ENCODE measurements around the gene TGFBRAP1.

The TGFBRAP1 gene

GRCh38 chr2:105309147-105309545, 20.4 kb downstream of the TGFBRAP1 start:
- no peak for DNase-seq (ENCODE audit: low read depth)

DNA sequence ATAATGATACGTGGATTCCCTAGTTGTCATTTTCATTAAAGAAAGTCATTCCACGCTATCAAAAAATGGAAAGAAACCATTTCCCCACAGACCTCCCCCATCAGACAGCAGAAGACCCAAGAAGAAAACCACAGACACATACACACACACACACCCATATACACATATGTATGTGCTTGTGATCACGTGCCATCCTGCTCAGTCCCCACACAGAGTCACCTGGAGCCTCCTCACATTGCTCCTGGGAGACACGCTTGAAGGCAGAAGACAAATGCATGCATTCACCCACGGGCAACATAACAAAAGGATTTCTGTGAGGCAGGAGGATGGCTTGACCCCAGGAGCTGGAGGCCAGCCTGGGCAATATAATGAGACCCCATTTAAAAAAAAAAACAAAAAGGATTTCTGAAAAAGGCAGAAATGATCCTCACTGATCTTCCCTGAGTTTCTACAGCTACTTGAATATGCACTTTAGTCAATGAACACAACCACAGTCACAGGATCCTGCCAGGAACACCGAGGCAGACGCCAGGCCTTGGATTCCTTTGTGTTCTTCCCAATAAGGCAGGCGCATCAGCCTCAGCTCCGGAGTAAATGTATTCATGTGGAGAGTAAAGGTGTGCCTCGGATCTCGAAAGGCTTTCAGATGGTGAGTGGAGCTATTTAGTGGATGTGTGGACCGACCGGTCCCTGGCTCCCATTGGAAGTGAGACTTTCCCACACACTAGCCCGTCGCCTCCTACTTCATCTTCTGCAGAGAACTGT, 21.0 kb downstream of the TGFBRAP1 start:
- no peak for DNase-seq (ENCODE audit: low read depth)

DNA sequence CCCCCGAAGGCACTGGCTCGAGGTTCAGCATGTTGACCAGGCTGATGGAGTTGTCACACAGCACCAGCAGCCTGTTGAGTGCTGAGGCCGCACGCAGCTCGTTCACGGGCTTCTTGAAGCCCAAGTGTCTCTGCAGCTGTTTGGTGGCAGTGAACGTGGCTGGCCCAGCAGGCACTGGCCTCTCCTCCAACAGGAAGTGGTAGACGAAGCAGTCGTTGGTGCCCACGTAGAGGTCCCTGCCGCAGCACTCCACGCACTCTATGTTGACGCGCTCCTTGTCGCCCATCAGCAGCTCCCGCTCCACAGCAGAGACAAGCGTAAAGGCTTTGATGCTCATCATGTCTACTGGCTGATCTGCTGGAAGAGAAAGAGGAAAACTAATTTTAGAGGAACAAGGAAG, 21.6 kb downstream of the TGFBRAP1 start:
- DNase-seq (ENCODE audit: low read depth) = no peak

DNA sequence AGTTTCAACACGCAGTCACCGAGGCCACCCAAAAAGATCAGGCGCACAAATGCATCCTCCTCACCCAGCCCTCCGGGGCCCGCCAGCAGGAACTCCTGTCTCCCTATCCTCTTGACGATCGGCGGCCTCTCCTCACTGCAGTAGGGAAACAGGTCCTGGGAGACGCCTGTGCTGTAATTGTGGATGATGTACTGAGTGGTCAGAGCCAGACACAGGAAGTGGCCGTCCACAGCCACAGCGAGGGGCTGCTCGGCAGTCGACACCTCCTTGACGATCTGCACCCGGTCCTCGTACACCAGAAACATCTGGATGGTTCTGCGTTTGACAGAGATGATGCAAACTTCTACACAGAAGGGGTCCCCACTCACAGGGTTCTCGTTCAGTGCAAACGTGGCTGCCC, 22.0 kb downstream of the TGFBRAP1 start:
- DNase-seq (ENCODE audit: low read depth) = no peak

- DNase-seq (ENCODE audit: low read depth) = no peak
Measured at GRCh38 chr2:105307146-105307545, 22.4 kb downstream of the TGFBRAP1 start.

DNA sequence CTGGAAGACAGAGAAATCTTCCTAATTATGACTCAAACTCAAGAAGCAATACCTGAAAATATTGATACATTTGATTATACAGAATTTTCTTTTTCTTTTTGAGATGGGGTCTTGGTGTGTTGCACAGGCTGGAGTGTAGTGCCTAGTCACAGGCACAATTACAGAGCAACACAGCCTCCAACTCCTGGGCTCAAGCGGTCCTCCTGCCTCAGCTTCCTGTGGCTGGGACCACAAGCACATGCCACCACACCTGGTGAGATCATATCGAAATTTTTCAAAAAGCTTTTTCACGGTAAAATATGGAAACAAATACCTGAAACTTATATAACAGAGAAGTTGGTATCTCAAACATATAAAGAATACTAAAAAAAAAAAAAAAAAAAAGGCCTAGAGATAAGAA, 27.9 kb downstream of the TGFBRAP1 start:
- no peak for DNase-seq (ENCODE audit: low read depth)

DNA sequence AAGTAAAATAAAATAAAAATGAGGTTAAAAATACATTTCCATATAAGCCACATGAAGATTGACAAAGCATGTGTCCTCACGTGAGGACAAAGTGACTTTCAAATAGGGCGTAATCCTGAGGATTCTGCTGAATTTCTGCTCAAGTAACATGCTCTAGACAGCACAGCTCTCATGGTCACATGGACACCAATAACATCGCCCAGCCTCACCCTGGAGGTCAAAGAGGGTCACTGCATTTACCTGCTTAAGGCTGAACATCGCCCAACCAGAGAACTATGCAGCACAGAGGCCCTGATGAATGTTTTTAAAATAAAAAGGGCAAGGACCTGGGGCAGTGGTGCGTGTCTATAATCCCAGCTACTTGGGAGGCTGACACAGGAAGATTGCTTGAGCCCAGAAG, 30.2 kb downstream of the TGFBRAP1 start:
- no peak for DNase-seq (ENCODE audit: low read depth)

DNA sequence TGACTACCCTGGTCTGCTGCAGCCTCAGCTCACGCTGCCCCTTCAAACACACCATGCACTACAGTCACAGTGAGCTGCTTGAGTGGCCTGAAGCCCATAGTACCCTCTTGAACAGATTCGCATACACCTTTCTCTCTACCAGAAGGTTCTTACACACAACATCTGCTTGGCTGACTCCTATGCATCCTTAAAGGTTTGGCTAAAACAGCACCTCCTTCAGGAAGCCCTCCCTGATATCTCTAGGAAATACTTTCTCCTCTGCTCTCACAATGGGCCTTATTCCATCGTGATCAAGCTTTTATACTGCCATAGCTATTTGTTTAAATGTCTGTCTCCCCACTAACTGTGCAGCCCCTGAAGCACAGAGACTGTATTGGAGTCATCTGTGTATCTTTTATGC, 31.5 kb downstream of the TGFBRAP1 start:
- DNase-seq (ENCODE audit: low read depth) = no peak

DNA sequence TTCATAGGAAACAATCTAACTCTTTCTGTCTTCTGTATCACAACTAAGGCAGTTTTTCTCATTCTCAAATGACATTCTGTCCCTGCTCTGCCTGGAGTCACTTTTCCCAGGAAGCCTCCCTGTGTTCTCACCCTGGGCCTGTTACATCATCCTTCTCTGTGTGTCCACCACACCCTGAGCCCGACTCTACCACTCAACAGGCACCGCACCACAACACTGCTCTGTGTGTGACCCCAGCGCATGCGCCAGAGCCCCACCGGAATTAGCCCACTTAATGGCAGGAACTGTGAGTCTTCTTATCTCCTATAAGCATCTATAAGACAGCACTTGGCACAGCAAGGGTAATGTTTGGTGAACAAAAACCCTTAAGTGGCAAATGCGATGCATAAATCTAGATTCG, 32.3 kb downstream of the TGFBRAP1 start:
- DNase-seq (ENCODE audit: low read depth) = no peak

DNA sequence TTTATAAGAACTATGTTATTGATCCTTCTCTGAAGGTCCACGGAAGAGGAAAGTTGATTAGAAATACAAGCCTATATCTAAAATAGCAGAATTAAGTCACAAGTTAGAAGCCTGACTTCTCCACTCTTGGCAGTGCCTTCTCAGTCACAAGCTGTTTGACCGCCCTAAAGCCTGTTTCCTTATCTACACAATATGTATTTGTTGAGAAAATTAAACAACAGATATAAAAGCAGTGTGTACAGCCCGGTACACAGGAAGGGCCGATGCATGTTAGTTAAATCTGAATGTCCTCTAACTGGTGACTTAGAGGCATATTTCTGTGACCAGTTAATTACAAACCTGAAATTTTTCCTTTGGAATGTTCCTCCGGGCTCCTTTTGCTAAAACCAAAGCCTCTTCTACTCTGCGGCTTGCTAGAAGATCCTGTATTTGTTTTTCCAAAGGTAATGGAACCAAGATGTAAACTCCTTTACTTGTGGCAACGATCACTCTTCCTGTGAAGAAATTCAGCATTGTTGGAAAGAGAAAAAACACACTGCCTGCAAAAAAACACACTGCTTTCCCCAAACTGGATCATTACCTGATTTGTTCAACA, 33.4 kb downstream of the TGFBRAP1 start:
- DNase-seq (ENCODE audit: low read depth) = no peak

DNA sequence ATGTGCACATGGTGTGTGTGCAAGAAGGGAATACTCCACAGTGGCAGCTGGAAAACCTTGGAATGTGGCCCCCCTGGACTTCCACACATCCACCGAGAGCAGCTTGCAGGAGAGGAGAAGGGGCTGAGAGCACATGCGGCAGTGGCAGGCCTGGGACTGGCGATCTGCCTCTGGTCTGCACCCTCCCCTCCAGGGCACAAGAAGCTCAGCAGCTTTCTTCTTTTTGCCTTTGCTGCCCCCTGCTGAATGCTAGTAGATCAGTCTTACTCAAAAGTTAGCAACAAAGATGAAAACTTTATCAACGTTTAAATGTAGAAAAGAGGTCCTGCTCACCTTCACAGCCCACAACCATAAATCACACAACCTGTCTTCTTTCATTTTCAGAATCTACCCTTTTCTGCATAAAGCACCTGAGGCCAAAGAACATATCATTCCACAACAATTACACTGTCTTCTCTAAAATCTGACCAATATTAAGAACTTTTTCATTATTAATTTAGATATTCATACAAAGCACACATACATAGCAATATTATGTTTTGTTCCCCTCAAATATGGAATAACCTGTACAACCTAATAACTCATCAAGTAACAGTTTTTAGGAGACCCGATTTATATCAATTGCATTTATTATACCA, 34.6 kb downstream of the TGFBRAP1 start:
- DNase-seq (ENCODE audit: low read depth) = no peak

DNA sequence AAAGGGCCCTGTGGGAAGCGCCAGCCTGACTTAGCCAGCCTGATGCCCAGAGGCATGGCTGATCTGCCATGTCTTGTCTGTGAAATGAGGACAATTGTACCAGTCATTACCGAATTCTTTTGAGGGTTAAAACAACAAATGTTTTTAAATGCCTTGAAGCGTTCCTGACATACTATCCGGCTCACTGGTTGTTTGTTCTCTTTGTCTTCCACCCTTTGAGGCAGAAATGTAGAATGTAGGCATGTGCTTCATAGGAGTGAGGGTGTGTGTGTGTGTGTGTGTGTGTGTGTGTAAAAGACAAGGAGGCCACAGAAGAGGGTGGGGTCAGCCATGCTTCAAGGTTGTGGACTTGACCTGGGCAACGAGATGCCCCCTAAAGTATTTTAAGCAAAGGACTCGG, 35.5 kb downstream of the TGFBRAP1 start:
- DNase-seq (ENCODE audit: low read depth) = no peak

DNA sequence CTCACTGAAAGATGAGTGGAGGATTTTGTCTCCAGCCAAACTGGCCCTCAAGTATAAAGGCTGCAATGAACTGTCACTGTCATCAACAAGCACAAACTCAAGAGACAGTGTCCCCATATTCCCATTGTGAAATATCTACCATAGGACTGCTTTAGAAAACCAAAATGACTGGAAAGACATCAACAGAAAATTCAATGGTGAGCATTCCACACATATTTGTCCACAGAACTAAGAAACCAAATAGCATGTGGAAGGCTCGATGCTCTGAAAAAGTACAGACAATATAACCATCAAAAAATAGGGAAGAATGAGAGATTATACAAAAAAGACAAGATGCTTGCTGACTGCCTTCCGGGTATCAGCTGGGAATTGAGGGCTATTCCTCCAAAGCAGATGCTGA, 37.6 kb downstream of the TGFBRAP1 start:
- no peak for DNase-seq (ENCODE audit: low read depth)

DNA sequence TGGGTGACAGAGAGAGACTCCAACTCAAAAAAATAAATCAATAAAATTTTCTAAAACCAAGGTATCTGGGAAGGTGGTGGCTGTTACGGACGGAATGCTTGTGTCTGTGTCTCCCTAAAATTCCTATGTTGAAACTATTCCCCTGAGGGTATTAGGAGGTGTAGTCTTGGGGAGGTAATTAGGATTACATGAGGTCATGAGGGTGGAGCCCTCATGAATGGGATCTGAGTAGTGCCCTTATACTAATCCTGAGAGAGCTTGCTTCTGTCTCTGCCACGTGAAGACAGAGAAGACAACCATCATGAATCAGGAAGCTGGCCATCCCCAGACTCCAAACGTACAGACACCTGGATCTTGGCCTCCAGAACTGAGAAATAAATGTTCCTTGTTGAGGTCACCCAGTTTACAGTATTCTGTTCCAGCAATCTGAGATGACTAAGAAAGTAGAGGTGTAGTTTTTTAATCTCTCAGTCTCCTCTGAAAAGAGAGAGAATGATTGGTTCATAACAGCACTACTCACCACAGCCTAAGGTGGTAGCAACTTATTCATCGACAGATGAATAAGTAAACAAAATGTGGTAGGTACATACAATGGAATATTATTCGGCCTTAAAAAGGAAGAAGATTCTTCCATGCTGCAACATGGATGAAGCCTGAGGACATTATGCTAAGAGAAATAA, 38.4 kb downstream of the TGFBRAP1 start:
- no peak for DNase-seq (ENCODE audit: low read depth)

- DNase-seq (ENCODE audit: low read depth) = no peak
Measured at GRCh38 chr2:105288133-105288532, 41.4 kb downstream of the TGFBRAP1 start.

DNA sequence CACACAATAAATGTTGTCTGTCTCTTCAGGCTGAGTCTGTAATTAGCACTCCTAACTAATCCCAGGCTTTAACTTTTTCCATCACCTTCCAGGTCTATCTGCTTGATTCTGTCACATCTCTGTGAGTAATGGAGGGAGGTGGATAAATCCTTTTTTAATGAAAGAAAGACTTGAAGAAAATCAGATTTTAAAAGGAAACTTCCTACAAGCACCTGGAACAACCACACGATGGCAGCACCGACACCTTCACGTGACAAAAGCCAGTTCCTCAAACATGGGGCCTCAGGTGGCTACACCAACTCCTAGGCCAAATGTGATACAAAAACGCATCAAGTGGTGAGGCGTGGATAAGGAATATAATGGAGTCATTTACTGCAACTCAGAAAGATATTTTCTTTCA, 41.8 kb downstream of the TGFBRAP1 start:
- no peak for DNase-seq (ENCODE audit: low read depth)

GRCh38 chr2:105283532-105283931, 46.0 kb downstream of the TGFBRAP1 start:
- DNase-seq (ENCODE audit: low read depth) = no peak

GRCh38 chr2:105280281-105280680, 49.3 kb downstream of the TGFBRAP1 start:
- DNase-seq (ENCODE audit: low read depth) = no peak

- DNase-seq (ENCODE audit: low read depth) = no peak
Measured at GRCh38 chr2:105279126-105279525, 50.4 kb downstream of the TGFBRAP1 start.

- DNase-seq (ENCODE audit: low read depth) = no peak
Measured at GRCh38 chr2:105278654-105279053, 50.9 kb downstream of the TGFBRAP1 start.

- no peak for DNase-seq (ENCODE audit: low read depth)
Measured at GRCh38 chr2:105274046-105274445, 55.5 kb downstream of the TGFBRAP1 start.

- DNase-seq (ENCODE audit: low read depth) = no peak
Measured at GRCh38 chr2:105272176-105272575, 57.4 kb downstream of the TGFBRAP1 start.

All from stimulated activated CD8-positive, alpha-beta memory T cell treated with anti-CD3 and anti-CD28 coated beads, Interleukin-12 subunit alpha, Interleukin-12 subunit beta, amount 100 ng/mL, for 4 hours (primary cell).